Measurements from ENCODE around the gene XPO6. TPM values are rescaled to one million over a fixed set of nuclear protein-coding genes. Genes with fewer than 3 reads are reported as not detected.
"Not testable (repeated sequence)": the region's sequence is repeated elsewhere in the genome, so short reads cannot be mapped to it uniquely, and the experiment has no call there.

XPO6 gene
- total RNA-seq, 4 donors from 2014 or later: 88.2 to 160 (median 118) TPM

- intact Hi-C loops (cut with DNase I): no loop called here
- Histone ChIP-seq H3K27ac (no peak overlapping the region), H3K27me3 (no peaks in the 10 kb centered on the region), H3K36me3 (no peaks in the 10 kb centered on the region), H3K4me3 (replicated peaks in 1 of 3) (no peak overlapping the region), H3K9me3 (no peaks in the 10 kb centered on the region), H3K4me1 (no peaks in the 10 kb centered on the region)
- no peak for DNase-seq
- 89 to 93% methylated on average over 4 to 5 of the region's 6 CpGs for WGBS, 2 donors
- TF ChIP-seq POLR2A (IDR thresholded peaks at IDR 0.05): no peak
- TF ChIP-seq, protein P1, sequence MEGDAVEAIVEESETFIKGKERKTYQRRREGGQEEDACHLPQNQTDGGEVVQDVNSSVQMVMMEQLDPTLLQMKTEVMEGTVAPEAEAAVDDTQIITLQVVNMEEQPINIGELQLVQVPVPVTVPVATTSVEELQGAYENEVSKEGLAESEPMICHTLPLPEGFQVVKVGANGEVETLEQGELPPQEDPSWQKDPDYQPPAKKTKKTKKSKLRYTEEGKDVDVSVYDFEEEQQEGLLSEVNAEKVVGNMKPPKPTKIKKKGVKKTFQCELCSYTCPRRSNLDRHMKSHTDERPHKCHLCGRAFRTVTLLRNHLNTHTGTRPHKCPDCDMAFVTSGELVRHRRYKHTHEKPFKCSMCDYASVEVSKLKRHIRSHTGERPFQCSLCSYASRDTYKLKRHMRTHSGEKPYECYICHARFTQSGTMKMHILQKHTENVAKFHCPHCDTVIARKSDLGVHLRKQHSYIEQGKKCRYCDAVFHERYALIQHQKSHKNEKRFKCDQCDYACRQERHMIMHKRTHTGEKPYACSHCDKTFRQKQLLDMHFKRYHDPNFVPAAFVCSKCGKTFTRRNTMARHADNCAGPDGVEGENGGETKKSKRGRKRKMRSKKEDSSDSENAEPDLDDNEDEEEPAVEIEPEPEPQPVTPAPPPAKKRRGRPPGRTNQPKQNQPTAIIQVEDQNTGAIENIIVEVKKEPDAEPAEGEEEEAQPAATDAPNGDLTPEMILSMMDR (IDR thresholded peaks at IDR 0.05): no peak
These were observed 30.2 kb upstream of the XPO6 start for GRCh38 chr16:28241924-28242323.

DNA sequence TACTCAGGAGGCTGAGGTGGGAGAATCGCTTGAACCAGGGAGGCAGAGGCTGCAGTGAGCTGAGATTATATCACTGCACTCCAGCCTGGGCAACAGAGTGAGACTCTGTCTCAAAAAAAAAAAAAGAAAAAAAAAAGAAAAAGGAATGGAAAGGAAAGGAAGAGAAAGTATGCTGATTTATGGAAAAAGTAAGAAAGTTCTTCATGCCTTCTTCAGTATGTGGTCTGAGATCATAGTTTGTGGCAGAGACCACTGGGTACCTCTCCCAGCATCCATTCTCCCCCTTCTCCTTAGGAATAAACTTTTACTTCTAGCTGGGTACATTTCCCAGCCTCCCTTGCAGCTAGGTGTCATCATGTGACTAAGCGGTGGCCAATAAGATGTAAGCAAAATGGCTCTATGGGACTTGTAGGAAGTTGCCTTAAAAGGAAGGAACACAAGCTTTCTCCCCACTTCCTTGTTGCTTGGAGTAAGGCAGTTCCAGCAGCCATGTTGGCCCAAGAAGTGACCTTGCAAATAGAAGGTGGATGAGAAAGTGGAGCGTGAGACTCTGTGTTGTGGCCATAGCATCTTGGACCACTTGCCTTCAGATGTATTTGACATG is 26.1 kb upstream of the XPO6 start:
- no peaks in the 10 kb centered on the region for H3K4me1 ChIP-seq
- H3K27me3 ChIP-seq: no peaks in the 10 kb centered on the region
- H3K36me3 ChIP-seq: no peaks in the 10 kb centered on the region
- H3K9me3 ChIP-seq: no peaks in the 10 kb centered on the region
- 96 to 100% methylated on average over 3 of the region's 3 CpGs for WGBS, 2 donors
- no peak for DNase-seq
- H3K4me3 ChIP-seq (replicated peaks in 1 of 3): no peak overlapping the region
- H3K27ac ChIP-seq: no peak overlapping the region
- intact Hi-C loops (cut with DNase I): no loop called here
- TF ChIP-seq, protein P1 (IDR thresholded peaks at IDR 0.05): no peak
- TF ChIP-seq POLR2A (IDR thresholded peaks at IDR 0.05): no peak

DNA sequence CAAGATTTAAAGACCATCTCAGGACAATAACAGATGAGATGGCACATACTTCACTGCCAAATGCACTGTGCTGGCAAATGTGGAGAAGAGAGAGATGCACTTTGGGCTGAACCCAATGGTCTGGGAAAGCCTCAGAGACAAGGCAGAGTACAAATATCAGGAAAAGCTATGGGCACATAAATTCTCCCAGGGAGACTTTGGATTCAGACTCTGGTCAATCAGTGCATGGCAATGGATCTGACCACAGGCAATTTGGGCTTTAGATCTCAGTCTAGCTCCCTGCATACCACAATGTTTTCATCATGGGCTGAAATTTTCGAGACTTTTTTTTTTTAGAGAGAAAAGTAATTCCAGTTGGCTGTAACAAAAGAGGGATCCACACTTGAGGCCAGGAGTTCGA is 20.0 kb upstream of the XPO6 start:
- WGBS, 2 donors: 86 to 87% methylated on average over 2 of the region's 2 CpGs
- TF ChIP-seq, protein P1 (IDR thresholded peaks at IDR 0.05): no peak
- no peak for TF ChIP-seq POLR2A (IDR thresholded peaks at IDR 0.05)
- H3K9me3 ChIP-seq: no peaks in the 10 kb centered on the region
- H3K4me1 ChIP-seq: no peaks in the 10 kb centered on the region
- no peaks in the 10 kb centered on the region for H3K27me3 ChIP-seq
- no peak for DNase-seq
- no peak overlapping the region for H3K27ac ChIP-seq
- intact Hi-C loops (cut with DNase I): no loop called here
- no peak overlapping the region for H3K4me3 ChIP-seq (replicated peaks in 1 of 3)
- no peaks in the 10 kb centered on the region for H3K36me3 ChIP-seq

- H3K27me3 ChIP-seq; H3K4me3 ChIP-seq (replicated peaks in 1 of 3); H3K27ac ChIP-seq; intact Hi-C loops (cut with DNase I); H3K36me3 ChIP-seq; H3K9me3 ChIP-seq; DNase-seq; H3K4me1 ChIP-seq: not testable (repeated sequence)
- WGBS, 2 donors: 80 to 91% methylated on average over 3 of the region's 3 CpGs
These were observed 12.1 kb upstream of the XPO6 start for GRCh38 chr16:28223909-28224308.

- intact Hi-C loops (cut with DNase I); H3K9me3 ChIP-seq; H3K4me1 ChIP-seq; H3K4me3 ChIP-seq (replicated peaks in 1 of 3); H3K36me3 ChIP-seq; H3K27me3 ChIP-seq; DNase-seq; H3K27ac ChIP-seq: not testable (repeated sequence)
- WGBS, 2 donors: 95 to 97% methylated on average over 6 of the region's 6 CpGs
These were observed 8.0 kb upstream of the XPO6 start for GRCh38 chr16:28219777-28220176.

DNA sequence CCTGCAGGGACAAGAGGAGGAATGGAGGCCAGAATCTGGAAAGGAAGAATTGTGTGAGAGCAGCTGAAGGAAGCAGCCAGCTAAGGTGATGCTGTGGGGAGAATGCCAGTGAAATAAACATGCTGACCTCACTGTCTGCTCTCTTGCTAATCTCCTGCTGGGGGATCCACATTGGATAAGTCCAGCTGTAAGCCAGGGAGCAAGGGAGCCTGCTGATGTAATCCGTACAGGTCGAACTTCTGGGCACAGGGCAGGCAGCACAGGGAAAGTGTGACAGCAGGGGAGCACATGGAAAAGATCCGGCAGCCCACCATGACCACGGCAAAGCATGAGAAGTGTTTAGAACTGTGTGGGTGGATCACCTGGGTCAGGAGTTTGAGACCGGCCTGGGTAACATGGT is 7.5 kb upstream of the XPO6 start:
- WGBS, 2 donors: 88 to 90% methylated on average over 5 of the region's 5 CpGs

More for the DNA sequence above, 7.5 kb upstream of the XPO6 start:
- intact Hi-C loops (cut with DNase I): no loop called here
- TF ChIP-seq, protein P1 (IDR thresholded peaks at IDR 0.05): no peak
- no peak for TF ChIP-seq POLR2A (IDR thresholded peaks at IDR 0.05)
- DNase-seq: no peak
- Histone ChIP-seq H3K27ac (no peak overlapping the region), H3K27me3 (no peaks in the 10 kb centered on the region), H3K4me3 (replicated peaks in 1 of 3) (no peak overlapping the region), H3K4me1 (no peaks in the 10 kb centered on the region), H3K9me3 (no peaks in the 10 kb centered on the region), H3K36me3 (no peaks in the 10 kb centered on the region)
